Esophagus muscularis mucosa (tissue), 3 donors: ENCODE measurements around the gene CHRNA9.

ENCODE experiments used
- EP300 ChIP-seq: sonication (generic); formaldehyde crosslinking; IDR thresholded peaks from one replicate; pipeline ENCODE4 v1.6.1; 2017; ENCODE audit warnings: antibody characterized with exemption
- TF ChIP-seq, protein P1 (sequence below), 3 experiments: fragments of 200-600 bp in 2 of 3; fragments of 450-650 bp in 1 of 3; sonication (generic) in 2 of 3; IDR thresholded peaks; one replicate each; pipeline ENCODE4 v1.5.1; 2017 to 2019; ENCODE audit warnings: antibody characterized with exemption in 3 of 3, mild to moderate bottlenecking in 2 of 3, moderate library complexity in 1 of 3

DNA sequence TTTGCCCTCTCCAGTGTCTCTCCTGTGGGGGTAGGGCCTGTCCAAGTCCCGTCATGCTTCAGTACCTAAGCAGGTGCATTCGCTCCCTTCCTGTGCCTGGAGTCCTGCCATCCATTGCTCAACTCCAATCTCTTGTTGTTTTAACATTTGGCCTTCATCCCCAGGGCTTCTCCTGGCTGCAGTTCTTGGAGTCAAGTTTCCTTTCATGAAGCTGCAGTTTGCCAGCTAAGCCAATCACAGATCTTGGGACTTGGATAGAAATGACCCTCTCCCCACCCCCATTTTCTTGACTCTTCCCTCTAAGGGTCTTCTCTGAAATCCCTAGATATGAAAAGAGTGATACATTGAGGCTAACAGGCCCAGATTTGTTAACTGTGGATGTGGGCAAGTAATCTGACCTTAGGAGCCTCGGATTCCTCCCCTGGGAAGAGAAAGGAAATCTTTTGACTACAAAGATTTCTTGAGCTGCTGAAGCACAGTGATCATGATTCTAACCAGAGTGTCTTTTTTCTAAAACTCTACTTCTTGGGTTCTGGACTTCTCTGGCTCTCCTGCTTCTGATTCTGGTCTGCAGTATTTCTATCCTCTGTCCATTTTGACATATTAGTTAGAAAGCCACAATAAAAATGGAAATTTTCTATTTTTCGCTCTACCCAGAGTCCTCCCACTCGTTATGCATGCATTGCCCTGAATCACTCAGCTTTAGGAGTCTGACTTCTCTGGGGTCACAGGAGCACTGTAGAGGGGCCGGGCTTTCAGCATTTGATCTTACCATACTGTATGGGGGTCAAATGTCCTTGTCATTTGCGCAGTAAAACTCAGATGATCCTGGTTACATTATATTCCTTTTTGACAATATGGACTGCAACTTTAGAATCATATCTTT lies 61.0 kb downstream of the CHRNA9 start:
- TF ChIP-seq EP300: no peak
- TF ChIP-seq, protein P1, sequence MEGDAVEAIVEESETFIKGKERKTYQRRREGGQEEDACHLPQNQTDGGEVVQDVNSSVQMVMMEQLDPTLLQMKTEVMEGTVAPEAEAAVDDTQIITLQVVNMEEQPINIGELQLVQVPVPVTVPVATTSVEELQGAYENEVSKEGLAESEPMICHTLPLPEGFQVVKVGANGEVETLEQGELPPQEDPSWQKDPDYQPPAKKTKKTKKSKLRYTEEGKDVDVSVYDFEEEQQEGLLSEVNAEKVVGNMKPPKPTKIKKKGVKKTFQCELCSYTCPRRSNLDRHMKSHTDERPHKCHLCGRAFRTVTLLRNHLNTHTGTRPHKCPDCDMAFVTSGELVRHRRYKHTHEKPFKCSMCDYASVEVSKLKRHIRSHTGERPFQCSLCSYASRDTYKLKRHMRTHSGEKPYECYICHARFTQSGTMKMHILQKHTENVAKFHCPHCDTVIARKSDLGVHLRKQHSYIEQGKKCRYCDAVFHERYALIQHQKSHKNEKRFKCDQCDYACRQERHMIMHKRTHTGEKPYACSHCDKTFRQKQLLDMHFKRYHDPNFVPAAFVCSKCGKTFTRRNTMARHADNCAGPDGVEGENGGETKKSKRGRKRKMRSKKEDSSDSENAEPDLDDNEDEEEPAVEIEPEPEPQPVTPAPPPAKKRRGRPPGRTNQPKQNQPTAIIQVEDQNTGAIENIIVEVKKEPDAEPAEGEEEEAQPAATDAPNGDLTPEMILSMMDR (IDR thresholded peaks at IDR 0.05): no peak
